ENCODE results near the gene GAS7.

- TF ChIP-seq POLR2A (IDR thresholded peaks at IDR 0.05; ENCODE audit: low read length) (no peak), GATA1 (IDR thresholded peaks at IDR 0.05; ENCODE audit: low read depth, low read length) (no peak)
Observed at GRCh38 chr17:10089196-10089804, 109.1 kb downstream of the GAS7 start.
